H1 (cell line): Measurements from ENCODE around the gene LIFR. TPM values are rescaled to one million over a fixed set of nuclear protein-coding genes. Genes with fewer than 3 reads are reported as not detected.

Source experiments
- YY1 ChIP-seq: IDR thresholded peaks from 2 replicates; pipeline ENCODE4 v1.6.1; 2011; ENCODE audit warnings: low read depth, mild to moderate bottlenecking, low read length
- polyA plus RNA-seq, 7 experiments: library from polyadenylated mRNA; depleted of rRNA in 3 of 7; stranded (reverse) in 5 of 7; unstranded in 2 of 7; fragments of >200 nt in 5 of 7; fragments of 200-250 nt in 2 of 7; gene quantifications; 1 replicate in 5 of 7; 2 replicates in 1 of 7; 4 replicates in 1 of 7; pipeline versions ENCODE4 v1.2.1 to v1.2.3, GENCODE V29; 2011 to 2013; ENCODE audit warnings: missing spikeins in 2 of 7, mixed read lengths in 2 of 7
- total RNA-seq: library from RNA; stranded (reverse); fragmentation: NEBNext Ultra II Directional; extraction: Animal tissue kit (Norgen Biotek cat#: 25700); gene quantifications from 2 replicates; pipeline ENCODE4 v1.2.1, GENCODE V29; 2021

LIFR gene
- total and polyA plus RNA-seq, 2 of the 8 experiments (the other 6 are each of a cell fraction or from before 2014, with no cell fraction given) = 2.0 to 18.9 TPM

GRCh38 chr5:38441453-38442246 is 114.8 kb downstream of the LIFR start (continued):
- TF ChIP-seq YY1 = 0 out of 2 replicates have a peak, but pooled peaks have one; percentile 20
